GM12878 (cell line): Measurements from ENCODE around the gene PSMC3. TPM values are rescaled to one million over a fixed set of nuclear protein-coding genes. Genes with fewer than 3 reads are reported as not detected.
A peak's percentile ranks its signal among the peaks of the same experiment; 100 is the strongest.

Experiments
- BCLAF1 ChIP-seq: fragments of 450-650 bp; IDR thresholded peaks from 2 replicates; pipeline ENCODE4 v1.6.1; 2017; ENCODE audit warnings: antibody characterized with exemption, mild to moderate bottlenecking, moderate library complexity
- CREM ChIP-seq: IDR thresholded peaks from 2 replicates; pipeline ENCODE4 v1.6.1; 2014; ENCODE audit warnings: antibody characterized with exemption, low read depth
- EED ChIP-seq: sonication (generic); IDR thresholded peaks from 2 replicates; pipeline ENCODE4 v1.6.1; 2016; ENCODE audit warnings: antibody characterized with exemption, low read depth
- IRF3 ChIP-seq: fragments of 450-650 bp; IDR thresholded peaks from 2 replicates; pipeline ENCODE4 v1.6.1; 2014; ENCODE audit warnings: mild to moderate bottlenecking
- MLLT1 ChIP-seq: fragments of 450-650 bp; IDR thresholded peaks from 2 replicates; pipeline ENCODE4 v1.6.1; 2016; ENCODE audit warnings: mild to moderate bottlenecking
- PBX3 ChIP-seq: IDR thresholded peaks from 2 replicates; pipeline ENCODE4 v1.6.1; 2011; ENCODE audit warnings: mild to moderate bottlenecking, low read depth, low read length, moderate library complexity; ENCODE audit not compliant: insufficient replicate concordance
- PML ChIP-seq: IDR thresholded peaks from 2 replicates; pipeline ENCODE4 v1.6.1; 2012; ENCODE audit warnings: low read length, inconsistent platforms
- POLR2A ChIP-seq: IDR thresholded peaks from 2 replicates; pipeline ENCODE4 v1.6.1; 2011; ENCODE audit warnings: low read depth, mild to moderate bottlenecking, low read length
- RB1 ChIP-seq: fragments of 450-650 bp; formaldehyde crosslinking; IDR thresholded peaks from 2 replicates; pipeline ENCODE4 v1.6.1; 2017; ENCODE audit warnings: mild to moderate bottlenecking, borderline replicate concordance
- RBBP5 ChIP-seq: fragments of 200-600 bp; sonication (generic); conservative IDR thresholded peaks from 2 replicates; pipeline ENCODE4 v1.6.1; 2016
- RFX5 ChIP-seq: IDR thresholded peaks from 2 replicates; pipeline ENCODE4 v1.6.1; 2011; ENCODE audit warnings: low read depth, low read length, improper control_type of control experiment
- SP1 ChIP-seq: IDR thresholded peaks from one replicate; pipeline ENCODE4 v1.6.1; 2011; ENCODE audit warnings: low read depth, low read length
- SRF ChIP-seq, 2 experiments: IDR thresholded peaks; 2 replicates each; pipeline ENCODE4 v1.6.1; 2011; ENCODE audit warnings: low read depth in 2 of 2, low read length in 2 of 2, mild to moderate bottlenecking in 1 of 2, moderate library complexity in 1 of 2
- TCF12 ChIP-seq: IDR thresholded peaks from 2 replicates; pipeline ENCODE4 v1.6.1; 2011; ENCODE audit warnings: low read depth, mild to moderate bottlenecking, low read length
- USF1 ChIP-seq: IDR thresholded peaks from 2 replicates; pipeline ENCODE4 v1.6.1; 2011; ENCODE audit warnings: borderline replicate concordance, low read depth, mild to moderate bottlenecking, moderate library complexity, mixed read lengths, low read length; ENCODE audit not compliant: insufficient read depth; ENCODE audit errors: extremely low read length
- ZNF24 ChIP-seq: fragments of 450-650 bp; IDR thresholded peaks from 2 replicates; pipeline ENCODE4 v1.6.1; 2017; ENCODE audit warnings: antibody characterized with exemption, mild to moderate bottlenecking
- ZNF384 ChIP-seq: IDR thresholded peaks from 2 replicates; pipeline ENCODE4 v1.6.1; 2012; ENCODE audit warnings: low read depth, mild to moderate bottlenecking, low read length, improper control_type of control experiment, borderline replicate concordance
- ZNF687 ChIP-seq: fragments of 450-650 bp; IDR thresholded peaks from 2 replicates; pipeline ENCODE4 v1.6.1; 2017; ENCODE audit warnings: mild to moderate bottlenecking, moderate library complexity
- polyA plus RNA-seq, 11 experiments: library from polyadenylated mRNA; depleted of rRNA in 4 of 11; unstranded in 6 of 11; stranded (reverse) in 5 of 11; fragments of >200 nt; fragmentation: Nextera tagmentation in 4 of 11; fragmentation: Illumina TruSeq in 1 of 11; extraction: Ambion mirVana in 4 of 11; extraction: Trizol in 1 of 11; gene quantifications; 1 replicate in 1 of 11; 2 replicates in 10 of 11; pipeline versions ENCODE4 v1.2.1 to v1.2.3, GENCODE V29; 2011 to 2016; ENCODE audit warnings: inconsistent platforms in 2 of 11, missing spikeins in 2 of 11, low read depth in 1 of 11
- total RNA-seq, 4 experiments: library from RNA; depleted of rRNA in 3 of 4; stranded (reverse); fragments of >200 nt in 3 of 4; fragmentation: Illumina TruSeq in 1 of 4; extraction: Trizol in 1 of 4; gene quantifications; 2 replicates each; pipeline versions ENCODE4 v1.2.1 to v1.2.3, GENCODE V29; 2013 to 2021

Gene PSMC3
- total and polyA plus RNA-seq, 10 of the 15 experiments (the other 5 are each of a cell fraction or from before 2014, with no cell fraction given), result 39.5 to 289 (median 155) TPM

GRCh38 chr11:47378010-47378835, 48.0 kb downstream of the PSMC3 start, which contains the start of gene SPI1 (continued):
- no peak for TF ChIP-seq ZNF24
- TF ChIP-seq RB1, result no peak
- TF ChIP-seq RFX5, result peak; percentile 25; the same call in 1 of the 2 replicates
- 0 out of 2 replicates have a peak, but pooled peaks have one; percentile 54 for TF ChIP-seq PML
- TF ChIP-seq IRF3, result no peak
- no peak for TF ChIP-seq BCLAF1
- TF ChIP-seq MLLT1, result no peak; the same call in 1 of the 2 replicates
- TF ChIP-seq ZNF384, result no peak
- peak; percentile 36; the same call in 1 of the 2 replicates for TF ChIP-seq EED
- TF ChIP-seq PBX3, result no peak
- peak; percentile 93 for TF ChIP-seq POLR2A
- TF ChIP-seq ZNF687, result peak; percentile 80
- no peak for TF ChIP-seq RBBP5
- TF ChIP-seq USF1, result no peak
- no peak for TF ChIP-seq SP1
- no peak for TF ChIP-seq SRF (IDR thresholded peaks at IDR 0.05; ENCODE audit: low read depth in 2 of 2, low read length in 2 of 2)
- peak; percentile 70; the same call in 1 of the 2 replicates for TF ChIP-seq CREM
- TF ChIP-seq TCF12, result 0 out of 2 replicates have a peak, but pooled peaks have one; percentile 53
